ENCODE measurements around the gene PBX3.

DNA sequence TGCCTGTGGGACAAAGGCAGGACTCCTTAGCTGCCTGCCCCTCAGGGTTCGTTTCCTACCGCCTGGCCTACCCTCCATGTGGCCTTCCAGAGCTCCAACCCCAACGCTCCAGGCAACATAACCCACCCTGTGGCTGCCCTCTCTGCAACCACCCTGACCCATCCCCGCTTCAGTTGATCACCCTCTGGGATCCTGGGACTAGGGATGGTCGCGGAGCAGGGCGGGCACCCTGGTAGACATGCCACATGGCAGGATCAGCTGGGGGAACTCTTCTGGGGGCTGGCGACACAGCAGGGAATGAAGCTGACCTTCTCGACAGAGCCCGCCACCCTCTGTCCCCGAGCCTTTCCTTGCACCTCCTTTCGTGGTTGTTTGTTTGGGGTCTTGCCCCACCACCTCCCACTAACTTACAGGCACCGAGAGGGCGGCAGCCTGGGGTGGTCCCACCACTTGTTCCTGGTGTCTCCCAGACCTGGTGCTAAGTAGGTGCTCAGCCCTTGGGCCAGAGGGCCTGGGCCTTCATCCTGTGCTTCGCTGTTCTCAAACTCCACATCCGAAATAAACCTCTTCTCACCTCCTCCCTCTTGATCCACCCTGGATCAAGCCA lies 243.1 kb downstream of the PBX3 start:
- TF ChIP-seq CTCF (optimal IDR thresholded peaks at IDR 0.05 in 1 of 3, IDR thresholded peaks at IDR 0.05 in 1 of 3, conservative IDR thresholded peaks at IDR 0.05 in 1 of 3; ENCODE audit: extremely low read depth in 1 of 3, insufficient read depth in 2 of 3, low read length in 3 of 3) (no peak), EZH2 (IDR thresholded peaks at IDR 0.05; ENCODE audit: low read length) (no peak)
